ENCODE results near the gene SPATA1.
"Not testable (repeated sequence)": the region's sequence is repeated elsewhere in the genome, so short reads cannot be mapped to it uniquely, and the experiment has no call there.

SPATA1 gene, protein sequence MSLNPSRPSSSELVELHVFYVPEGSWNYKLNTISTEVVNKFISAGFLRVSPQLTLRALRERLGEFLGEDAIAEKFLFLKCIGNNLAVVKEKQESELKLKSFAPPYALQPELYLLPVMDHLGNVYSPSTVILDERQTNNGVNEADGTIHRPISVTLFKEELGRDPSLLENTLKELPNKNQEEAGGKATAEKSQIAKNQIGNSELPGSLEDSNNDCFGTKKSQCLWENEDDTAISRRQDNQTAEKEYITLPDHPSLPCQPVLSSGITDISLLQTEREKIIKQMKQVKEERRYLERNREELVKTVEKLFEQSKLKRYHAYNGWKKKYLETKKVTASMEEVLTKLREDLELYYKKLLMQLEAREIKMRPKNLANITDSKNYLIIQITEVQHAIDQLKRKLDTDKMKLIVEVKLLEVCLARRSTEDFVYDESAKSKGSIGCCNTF

GRCh38 chr1:84506002-84506728 is at the start of gene SPATA1, which contains the start of gene GNG5:
SPATA1 (plus strand) TSS chr1:84506386; CDS start chr1:84516360, 9,974 bp downstream.
GNG5 (minus strand) TSS chr1:84506581; CDS start chr1:84506091, 490 bp downstream.
- peak; percentile 97 for DNase-seq (ENCODE audit: low spot score)

- DNase-seq (ENCODE audit: low spot score): no peak
These were observed 44.1 kb upstream of the SPATA1 start for GRCh38 chr1:84462118-84462517.

GRCh38 chr1:84467298-84467697 is 38.9 kb upstream of the SPATA1 start:
- DNase-seq (ENCODE audit: low spot score): no peak

- no peak for DNase-seq (ENCODE audit: low spot score)
These were observed 30.0 kb upstream of the SPATA1 start for GRCh38 chr1:84476225-84476624.

- peak; percentile 62 for DNase-seq (ENCODE audit: low spot score)
These were observed 27.0 kb upstream of the SPATA1 start, which contains the start of gene RPF1 for GRCh38 chr1:84478876-84479868. RPF1 (plus strand) TSS chr1:84479266; CDS start chr1:84479282, 16 bp downstream.

- DNase-seq (ENCODE audit: low spot score): no peak
These were observed 26.2 kb upstream of the SPATA1 start for GRCh38 chr1:84479998-84480397.

DNA sequence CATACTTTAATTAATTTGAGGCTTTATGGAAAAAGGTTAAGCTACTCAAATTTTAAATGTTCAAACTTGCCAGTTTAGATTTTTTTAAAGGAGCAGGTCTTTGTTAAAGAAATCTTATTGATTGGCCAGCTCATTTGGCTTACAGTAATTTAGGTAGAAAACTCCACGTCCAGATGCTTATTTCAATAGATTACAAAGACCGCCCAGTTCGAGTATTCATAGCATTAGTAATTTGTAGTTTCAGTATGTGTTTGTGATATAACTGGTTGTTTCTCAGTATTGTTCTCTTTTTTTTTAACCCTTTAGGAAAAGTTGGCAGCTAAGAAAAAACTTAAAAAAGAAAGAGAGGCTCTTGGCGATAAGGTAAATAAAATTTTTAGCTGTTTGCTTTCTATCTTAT is 25.5 kb upstream of the SPATA1 start:
- DNase-seq (ENCODE audit: low spot score): no peak

DNA sequence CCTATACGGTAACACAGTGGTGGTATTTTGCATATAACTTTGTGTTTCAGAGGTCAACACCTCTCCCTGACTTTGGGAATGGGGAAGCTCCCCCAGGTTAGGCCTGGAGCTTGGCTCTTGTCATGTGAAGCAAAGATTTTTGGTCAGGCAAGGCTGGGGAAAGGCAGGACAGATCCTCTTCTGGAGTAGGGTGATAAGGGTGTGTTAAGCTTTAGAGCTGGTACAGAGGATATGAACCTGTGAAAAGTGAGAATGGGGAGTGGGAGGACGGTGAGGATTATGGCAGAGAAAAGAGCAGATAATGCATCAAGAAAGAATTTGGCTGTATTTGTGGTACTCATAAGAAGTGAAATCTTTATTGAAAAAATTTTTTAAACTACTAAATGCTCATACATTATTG is 24.9 kb upstream of the SPATA1 start:
- no peak for DNase-seq (ENCODE audit: low spot score)

DNA sequence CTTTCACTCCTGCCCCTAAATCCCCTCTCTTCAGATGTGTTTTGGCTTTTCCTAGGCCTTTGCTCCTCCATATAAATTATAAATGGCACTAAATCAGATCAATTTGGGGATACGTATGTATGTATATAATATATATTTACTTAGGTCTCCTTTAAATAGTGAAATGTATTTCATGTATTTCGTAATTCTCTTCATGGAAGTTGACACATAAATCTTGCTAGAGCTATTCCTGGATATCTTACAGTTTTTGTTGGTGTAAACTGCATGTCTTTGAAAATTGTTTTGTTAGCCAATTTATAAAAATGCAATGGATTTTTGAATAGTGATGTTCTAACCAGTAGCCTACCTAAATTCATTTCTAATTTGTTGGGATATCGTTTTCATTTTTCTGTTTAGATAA is 18.1 kb upstream of the SPATA1 start:
- DNase-seq (ENCODE audit: low spot score): no peak

- no peak for DNase-seq (ENCODE audit: low spot score)
These were observed 16.4 kb upstream of the SPATA1 start for GRCh38 chr1:84489766-84490165.

DNA sequence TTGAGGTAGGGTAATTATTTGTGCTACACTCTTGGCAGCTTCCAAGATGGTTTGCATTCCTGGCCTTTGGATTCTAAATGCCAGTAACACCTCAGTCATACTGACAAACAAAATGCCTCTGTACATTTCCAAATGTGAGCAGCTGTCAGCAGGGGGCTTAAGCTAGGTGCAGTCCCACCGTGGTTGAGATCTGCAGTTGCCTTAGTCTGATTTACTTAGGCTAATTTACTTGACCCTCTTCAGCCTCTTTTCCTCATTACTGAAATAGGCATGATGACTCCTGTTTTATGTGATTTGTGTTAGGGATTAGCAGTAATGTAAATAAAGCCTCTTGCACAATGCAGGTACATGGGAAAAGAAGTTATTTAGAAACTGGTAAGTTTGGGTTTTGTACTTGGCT is 13.5 kb upstream of the SPATA1 start:
- no peak for DNase-seq (ENCODE audit: low spot score)

- no peak for DNase-seq (ENCODE audit: low spot score)
These were observed 12.4 kb upstream of the SPATA1 start for GRCh38 chr1:84493747-84494146.

DNA sequence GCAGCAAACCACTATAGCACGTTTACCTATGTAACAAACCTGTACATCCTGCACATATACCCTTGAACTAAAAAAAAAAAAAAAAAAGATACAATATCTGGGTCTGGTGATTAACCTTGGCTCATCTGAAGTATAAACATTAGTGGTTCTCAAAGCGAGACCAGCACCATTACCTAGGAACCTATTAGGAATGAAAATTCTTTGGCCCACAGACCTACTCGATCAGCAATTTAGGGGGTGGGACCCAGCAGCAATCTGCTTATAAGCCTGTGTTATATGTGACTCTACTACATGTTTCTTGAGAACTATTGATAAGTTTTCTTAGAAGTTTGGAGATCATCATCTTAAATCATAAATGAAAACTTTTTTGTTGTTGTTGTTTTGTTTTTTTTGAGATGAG is 9.7 kb upstream of the SPATA1 start:
- DNase-seq (ENCODE audit: low spot score): no peak

- DNase-seq (ENCODE audit: low spot score): no peak
These were observed 8.4 kb upstream of the SPATA1 start for GRCh38 chr1:84497631-84498275.

GRCh38 chr1:84502927-84503326 is 3.3 kb upstream of the SPATA1 start:
- DNase-seq (ENCODE audit: low spot score): no peak

GRCh38 chr1:84504580-84505492 is 1.4 kb upstream of the SPATA1 start:
- DNase-seq (ENCODE audit: low spot score): peak; percentile 16

GRCh38 chr1:84505493-84506001 is 639 bp upstream of the SPATA1 start:
- DNase-seq (ENCODE audit: low spot score): no peak

GRCh38 chr1:84506729-84507453 is 705 bp downstream of the SPATA1 start:
- DNase-seq (ENCODE audit: low spot score): peak; percentile 14

DNA sequence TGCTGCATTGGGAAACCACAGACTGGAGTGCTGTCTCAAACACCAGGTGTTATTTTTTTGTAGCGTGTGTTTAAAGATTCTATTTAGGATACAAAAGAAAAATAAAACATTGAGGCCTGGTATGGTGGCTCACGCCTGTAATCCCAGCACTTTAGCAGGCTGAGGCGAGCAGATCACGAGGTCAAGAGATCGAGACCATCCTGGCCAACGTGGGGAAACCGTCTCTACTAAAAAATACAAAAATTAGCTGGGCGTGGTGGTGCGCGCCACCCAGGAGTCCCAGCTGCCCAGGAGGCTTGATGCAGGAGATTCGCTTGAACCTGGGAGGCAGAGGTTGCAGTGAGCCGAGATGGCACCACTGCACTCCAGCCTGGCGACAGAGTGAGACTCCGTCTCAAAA is 1.7 kb downstream of the SPATA1 start:
- DNase-seq (ENCODE audit: low spot score): not testable (repeated sequence)

Data from hematopoietic multipotent progenitor cell treated with erythropoietin and hydrocortisone succinate and interleukin-3 and kit ligand, for 15 days (in vitro differentiated cells).